Right ventricle myocardium inferior (tissue), 1 donor: ENCODE measurements around the gene SNAPC1. TPM values are rescaled to one million over a fixed set of nuclear protein-coding genes. Genes with fewer than 3 reads are reported as not detected.
"Not testable (repeated sequence)": the region's sequence is repeated elsewhere in the genome, so short reads cannot be mapped to it uniquely, and the experiment has no call there.

Source experiments
- ATAC-seq: fragments of 200-7000 bp; cut with Tn5 transposase; one replicate; pipeline ENCODE4 v1.9.1; 2020; ENCODE audit warnings: mild to moderate bottlenecking, moderate library complexity
- DNase-seq: peaks from one replicate; pipeline ENCODE4 v3.0.0; 2021; ENCODE audit errors: missing footprints
- intact Hi-C: fragments of 100-400 bp; cut with DNase I; formaldehyde crosslinking; loops from one replicate; pipeline ENCODE4 v1.11.0; 2022
- total RNA-seq: library from RNA; stranded (reverse); fragmentation: NEBNext Ultra II Directional; extraction: Animal tissue kit (Norgen Biotek cat#: 25700); gene quantifications from one replicate; pipeline ENCODE4 v1.2.1, GENCODE V29; 2021
- donor health status: DM: no; HTN: yes; CAD: no; lungs with severe emphysema.

The SNAPC1 gene
- total RNA-seq, 1 donor from 2014 or later: 11.8 TPM

- ATAC-seq (no peak), DNase-seq (no peak)
- intact Hi-C loops: no loop called here
These were observed 15.3 kb upstream of the SNAPC1 start for GRCh38 chr14:61746881-61747280.

- DNase-seq: no peak
- intact Hi-C loops: no loop called here
- no peak for ATAC-seq
These were observed 14.9 kb upstream of the SNAPC1 start for GRCh38 chr14:61747342-61747741.

- intact Hi-C loops: no loop called here
- no peak for DNase-seq
These were observed 13.0 kb upstream of the SNAPC1 start for GRCh38 chr14:61749264-61749663.

GRCh38 chr14:61749867-61750266 is 12.4 kb upstream of the SNAPC1 start:
- intact Hi-C loops: loop anchor here (2.0 to 5.0 kb wide), 2 partner anchors 19 to 53 kb away; partner anchors contain the start of gene HIF1A
- no peak for DNase-seq
- ATAC-seq: peak; percentile 50

More at GRCh38 chr14:61749264-61749663, 13.0 kb upstream of the SNAPC1 start:
- ATAC-seq: no peak

GRCh38 chr14:61750708-61751474 is 11.3 kb upstream of the SNAPC1 start:
- ATAC-seq (peak; percentile 98), DNase-seq (peak; percentile 95)
- intact Hi-C loops: loop anchor here (1.0 to 5.0 kb wide), 3 partner anchors 11 to 54 kb away; partner anchors contain the start of genes HIF1A and SNAPC1

GRCh38 chr14:61751475-61751989 is 10.7 kb upstream of the SNAPC1 start:
- DNase-seq (no peak), ATAC-seq (no peak)
- intact Hi-C loops: loop anchor here (1.0 to 5.0 kb wide), 3 partner anchors 11 to 54 kb away; partner anchors contain the start of genes HIF1A and SNAPC1

GRCh38 chr14:61752626-61753025 is 9.6 kb upstream of the SNAPC1 start:
- DNase-seq: no peak
- intact Hi-C loops: loop anchor here (5.0 kb wide), 1 partner anchor 55 kb away; the partner anchor contains the start of gene HIF1A
- no peak for ATAC-seq

GRCh38 chr14:61753631-61754030 is 8.6 kb upstream of the SNAPC1 start:
- DNase-seq (no peak), ATAC-seq (no peak)
- intact Hi-C loops: loop anchor here (5.0 kb wide), 1 partner anchor 56 kb away; the partner anchor contains the start of gene HIF1A

GRCh38 chr14:61754627-61755381 is 7.4 kb upstream of the SNAPC1 start:
- ATAC-seq: no peak

GRCh38 chr14:61755382-61755742 is 6.9 kb upstream of the SNAPC1 start:
- intact Hi-C loops, DNase-seq, ATAC-seq: not testable (repeated sequence)

More at GRCh38 chr14:61754627-61755381, 7.4 kb upstream of the SNAPC1 start:
- DNase-seq: no peak
- intact Hi-C loops: loop anchor here (5.0 kb wide), 1 partner anchor 58 kb away; the partner anchor contains the start of gene HIF1A

GRCh38 chr14:61756135-61756534 is 6.1 kb upstream of the SNAPC1 start:
- ATAC-seq (no peak), DNase-seq (no peak)
- intact Hi-C loops: no loop called here

GRCh38 chr14:61759878-61760277 is 2.3 kb upstream of the SNAPC1 start:
- DNase-seq (no peak), ATAC-seq (no peak)
- intact Hi-C loops: loop anchor here (5.0 kb wide), 1 partner anchor 288 kb away; no protein-coding TSS in a partner anchor

- ATAC-seq (peak; percentile 14), DNase-seq (no peak)
- intact Hi-C loops: loop anchor here (5.0 kb wide), 1 partner anchor 289 kb away; no protein-coding TSS in a partner anchor
These were observed 663 bp upstream of the SNAPC1 start for GRCh38 chr14:61761557-61761956.

GRCh38 chr14:61764342-61765122 is 2.3 kb downstream of the SNAPC1 start:
- intact Hi-C loops: loop anchor here (5.0 kb wide), 1 partner anchor 292 kb away; no protein-coding TSS in a partner anchor
- ATAC-seq (no peak), DNase-seq (no peak)

GRCh38 chr14:61765225-61765943 is 3.2 kb downstream of the SNAPC1 start:
- DNase-seq (no peak), ATAC-seq (no peak)
- intact Hi-C loops: no loop called here

- ATAC-seq: no peak
- DNase-seq: no peak
- intact Hi-C loops: no loop called here
These were observed 3.9 kb downstream of the SNAPC1 start for GRCh38 chr14:61766151-61766550.

GRCh38 chr14:61768240-61768639 is 6.0 kb downstream of the SNAPC1 start:
- DNase-seq (no peak), ATAC-seq (peak; percentile 49)
- intact Hi-C loops: loop anchor here (2.0 kb wide), 1 partner anchor 17 kb away; no protein-coding TSS in a partner anchor

- no peak for DNase-seq
- no peak for ATAC-seq
- intact Hi-C loops: loop anchor here (2.0 kb wide), 1 partner anchor 19 kb away; no protein-coding TSS in a partner anchor
These were observed 7.7 kb downstream of the SNAPC1 start for GRCh38 chr14:61769893-61770292.
